Smooth muscle cell (in vitro differentiated cells): Measurements from ENCODE around the gene TTLL11. TPM values are rescaled to one million over a fixed set of nuclear protein-coding genes. Genes with fewer than 3 reads are reported as not detected.

Experiments used
- DNase-seq: peaks from one replicate; lab custom pipeline; 2025; ENCODE audit not compliant: unreplicated experiment; lab: John Stamatoyannopoulos, UW
- H2AFZ ChIP-seq: fragments of 200-600 bp; sonication (generic); 2 replicates; pipeline ENCODE4 v1.6.0; 2016; ENCODE audit warnings: antibody characterized with exemption, low read depth, mild to moderate bottlenecking
- H3F3A ChIP-seq: fragments of 200-600 bp; sonication (generic); 2 replicates; pipeline ENCODE4 v1.6.0; 2017; ENCODE audit warnings: antibody characterized with exemption, low read depth
- H3K27ac ChIP-seq: fragments of 200-600 bp; sonication (generic); 2 replicates; pipeline ENCODE4 v1.5.1; 2016; ENCODE audit warnings: low read depth, mild to moderate bottlenecking
- H3K27me3 ChIP-seq: fragments of 200-600 bp; sonication (generic); 2 replicates; pipeline ENCODE4 v1.6.1; 2016; ENCODE audit warnings: low read depth, mild to moderate bottlenecking
- H3K36me3 ChIP-seq: fragments of 200-600 bp; sonication (generic); 2 replicates; pipeline ENCODE4 v1.5.1; 2016; ENCODE audit warnings: low read depth
- H3K4me1 ChIP-seq: fragments of 200-600 bp; sonication (generic); 2 replicates; pipeline ENCODE4 v1.5.1; 2016; ENCODE audit warnings: low read depth
- H3K4me2 ChIP-seq: fragments of 200-600 bp; sonication (generic); 2 replicates; pipeline ENCODE4 v1.6.0; 2016; ENCODE audit warnings: mild to moderate bottlenecking
- H3K4me3 ChIP-seq: fragments of 200-600 bp; sonication (generic); 2 replicates; pipeline ENCODE4 v1.5.1; 2016; ENCODE audit warnings: mild to moderate bottlenecking
- H3K79me2 ChIP-seq: fragments of 200-600 bp; sonication (generic); 2 replicates; pipeline ENCODE4 v1.6.0; 2016; ENCODE audit warnings: low read depth, mild to moderate bottlenecking
- H3K9ac ChIP-seq: fragments of 200-600 bp; sonication (generic); 2 replicates; pipeline ENCODE4 v1.6.0; 2016; ENCODE audit warnings: low read depth
- H3K9me3 ChIP-seq: fragments of 200-600 bp; sonication (generic); replicated peaks from 2 replicates; pipeline ENCODE4 v1.5.1; 2016; ENCODE audit warnings: low read depth
- H4K20me1 ChIP-seq: fragments of 200-600 bp; sonication (generic); 2 replicates; pipeline ENCODE4 v1.6.0; 2016; ENCODE audit warnings: low read depth
- WGBS: methylation state at CpG from one replicate; pipeline ENCODE4 v1.1.7; 2016; ENCODE audit warnings: low lambda C conversion rate; 5-methylcytosine and 5-hydroxymethylcytosine counted together
- polyA plus RNA-seq: library from polyadenylated mRNA; unstranded; fragments of >200 nt; fragmentation: Nextera tagmentation; extraction: Ambion mirVana; gene quantifications from 2 replicates; pipeline ENCODE4 v1.2.1, GENCODE V29; 2016
- total RNA-seq: library from RNA; depleted of rRNA; stranded (reverse); fragments of >200 nt; gene quantifications from 2 replicates; pipeline ENCODE4 v1.2.3, GENCODE V29; 2014
- TF ChIP-seq, protein P1 (sequence below): fragments of 200-600 bp; sonication (generic); IDR thresholded peaks from 2 replicates; pipeline ENCODE4 v1.5.1; 2017; ENCODE audit warnings: borderline replicate concordance, mild to moderate bottlenecking, antibody characterized with exemption; ENCODE audit not compliant: insufficient read depth, poor library complexity, severe bottlenecking

Gene TTLL11
- total and polyA plus RNA-seq, 2 experiments from 2014 or later: 2.6 to 3.7 TPM

DNA sequence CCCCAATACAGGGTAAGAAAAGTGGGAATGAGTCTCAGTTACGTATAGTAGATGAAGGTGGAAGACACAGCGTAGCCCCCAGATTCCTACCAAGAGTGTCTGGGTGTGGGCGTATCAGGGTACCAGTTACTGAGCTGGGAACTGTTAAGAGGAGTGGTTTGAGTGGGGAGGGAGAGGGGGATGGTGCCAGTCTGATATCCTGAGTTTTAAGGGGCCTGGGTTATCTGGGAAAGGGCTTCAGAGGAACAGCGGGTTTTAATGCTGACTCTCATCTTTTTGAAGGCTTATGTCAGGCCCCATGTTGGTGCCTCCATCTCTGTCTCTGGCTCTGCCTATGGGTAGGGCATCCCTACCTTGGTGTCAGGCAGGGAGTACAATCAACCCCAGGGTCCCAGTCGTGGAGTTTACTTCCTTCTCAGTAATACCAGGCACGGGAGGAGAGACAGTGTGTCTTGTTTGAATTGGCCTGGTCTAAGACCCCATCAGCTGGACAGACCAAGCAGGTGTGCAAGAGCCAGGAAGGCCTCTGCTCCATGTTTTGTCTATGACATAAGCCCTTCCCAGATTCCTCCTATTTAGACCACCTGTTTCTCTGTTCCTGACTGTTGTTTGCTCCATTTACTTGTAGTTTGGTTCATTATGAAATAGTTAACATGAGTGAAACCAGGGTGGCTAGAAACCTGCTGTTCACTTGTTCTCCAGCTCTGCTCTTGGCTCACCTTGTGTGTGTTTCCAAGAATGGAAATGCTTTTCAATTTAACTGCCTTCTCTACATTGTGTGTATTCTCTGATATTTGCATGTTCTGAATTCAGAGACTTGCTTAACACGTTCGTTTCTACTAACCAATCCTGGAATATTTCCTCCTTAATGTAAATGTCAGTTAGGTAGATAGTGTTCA is 316.1 kb downstream of the TTLL11 start:
- Histone ChIP-seq H3F3A (no peaks in the 10 kb centered on the region), H3K4me1 (peaks cover 8% of the 10 kb centered on the region), H3K36me3 (peaks cover 10% of the 10 kb centered on the region), H3K79me2 (peaks cover 5% of the 10 kb centered on the region), H3K9me3 (no peaks in the 10 kb centered on the region), H4K20me1 (peaks cover 28% of the 10 kb centered on the region), H3K4me3 (no peak overlapping the region), H3K27me3 (no peaks in the 10 kb centered on the region), H3K4me2 (no peak overlapping the region), H3K9ac (no peak overlapping the region), H3K27ac (no peak overlapping the region), H2AFZ (no peak overlapping the region)
- TF ChIP-seq, protein P1, sequence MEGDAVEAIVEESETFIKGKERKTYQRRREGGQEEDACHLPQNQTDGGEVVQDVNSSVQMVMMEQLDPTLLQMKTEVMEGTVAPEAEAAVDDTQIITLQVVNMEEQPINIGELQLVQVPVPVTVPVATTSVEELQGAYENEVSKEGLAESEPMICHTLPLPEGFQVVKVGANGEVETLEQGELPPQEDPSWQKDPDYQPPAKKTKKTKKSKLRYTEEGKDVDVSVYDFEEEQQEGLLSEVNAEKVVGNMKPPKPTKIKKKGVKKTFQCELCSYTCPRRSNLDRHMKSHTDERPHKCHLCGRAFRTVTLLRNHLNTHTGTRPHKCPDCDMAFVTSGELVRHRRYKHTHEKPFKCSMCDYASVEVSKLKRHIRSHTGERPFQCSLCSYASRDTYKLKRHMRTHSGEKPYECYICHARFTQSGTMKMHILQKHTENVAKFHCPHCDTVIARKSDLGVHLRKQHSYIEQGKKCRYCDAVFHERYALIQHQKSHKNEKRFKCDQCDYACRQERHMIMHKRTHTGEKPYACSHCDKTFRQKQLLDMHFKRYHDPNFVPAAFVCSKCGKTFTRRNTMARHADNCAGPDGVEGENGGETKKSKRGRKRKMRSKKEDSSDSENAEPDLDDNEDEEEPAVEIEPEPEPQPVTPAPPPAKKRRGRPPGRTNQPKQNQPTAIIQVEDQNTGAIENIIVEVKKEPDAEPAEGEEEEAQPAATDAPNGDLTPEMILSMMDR: no peak
- WGBS: 96% methylated on average over 8 of the region's 8 CpGs
- DNase-seq: no peak

DNA sequence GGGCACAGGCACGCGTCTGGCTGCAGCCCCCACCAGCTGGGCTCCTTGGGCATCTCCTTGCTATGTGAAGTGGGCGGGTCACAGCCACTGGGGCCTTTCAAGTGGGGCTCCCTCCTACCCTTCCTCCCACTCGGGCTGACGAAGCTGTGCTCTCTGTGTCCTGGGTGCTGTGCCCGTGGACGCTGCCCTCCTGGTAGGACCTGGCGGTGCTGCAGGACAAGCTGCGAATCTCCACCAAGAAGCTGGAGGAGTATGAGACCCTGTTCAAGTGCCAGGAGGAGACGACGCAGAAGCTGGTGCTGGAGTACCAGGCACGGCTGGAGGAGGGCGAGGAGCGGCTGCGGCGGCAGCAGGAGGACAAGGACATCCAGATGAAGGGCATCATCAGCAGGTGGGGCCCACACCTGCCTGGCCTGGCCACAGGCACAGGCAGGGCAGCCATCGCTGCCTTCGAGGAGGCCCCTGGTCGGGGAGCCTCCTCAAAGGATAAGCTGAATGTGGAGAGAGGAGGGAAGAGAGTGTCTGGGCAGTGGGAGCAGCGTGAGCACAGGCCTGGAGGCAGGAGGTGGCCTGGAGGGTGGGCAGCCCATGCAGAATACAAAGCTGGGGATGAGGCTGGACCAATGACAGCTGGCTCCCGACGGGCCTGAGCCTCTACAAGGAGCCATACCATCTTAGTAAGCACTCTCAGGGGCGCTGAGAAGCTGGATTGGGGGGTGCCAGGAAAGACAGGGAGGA is 316.9 kb downstream of the TTLL11 start:
- DNase-seq: no peak
- H3K9ac ChIP-seq: no peak overlapping the region
- peaks cover 5% of the 10 kb centered on the region for H3K79me2 ChIP-seq
- TF ChIP-seq, protein P1: no peak
- peaks cover 28% of the 10 kb centered on the region for H4K20me1 ChIP-seq
- H3K9me3 ChIP-seq: no peaks in the 10 kb centered on the region
- no peak overlapping the region for H3K4me3 ChIP-seq
- 97% methylated on average over 23 of the region's 23 CpGs for WGBS
- H3K27me3 ChIP-seq: no peaks in the 10 kb centered on the region
- peaks cover 8% of the 10 kb centered on the region for H3K4me1 ChIP-seq
- H3F3A ChIP-seq: no peaks in the 10 kb centered on the region
- H2AFZ ChIP-seq: no peak overlapping the region
- H3K36me3 ChIP-seq: peaks cover 10% of the 10 kb centered on the region
- H3K4me2 ChIP-seq: no peak overlapping the region
- no peak overlapping the region for H3K27ac ChIP-seq

DNA sequence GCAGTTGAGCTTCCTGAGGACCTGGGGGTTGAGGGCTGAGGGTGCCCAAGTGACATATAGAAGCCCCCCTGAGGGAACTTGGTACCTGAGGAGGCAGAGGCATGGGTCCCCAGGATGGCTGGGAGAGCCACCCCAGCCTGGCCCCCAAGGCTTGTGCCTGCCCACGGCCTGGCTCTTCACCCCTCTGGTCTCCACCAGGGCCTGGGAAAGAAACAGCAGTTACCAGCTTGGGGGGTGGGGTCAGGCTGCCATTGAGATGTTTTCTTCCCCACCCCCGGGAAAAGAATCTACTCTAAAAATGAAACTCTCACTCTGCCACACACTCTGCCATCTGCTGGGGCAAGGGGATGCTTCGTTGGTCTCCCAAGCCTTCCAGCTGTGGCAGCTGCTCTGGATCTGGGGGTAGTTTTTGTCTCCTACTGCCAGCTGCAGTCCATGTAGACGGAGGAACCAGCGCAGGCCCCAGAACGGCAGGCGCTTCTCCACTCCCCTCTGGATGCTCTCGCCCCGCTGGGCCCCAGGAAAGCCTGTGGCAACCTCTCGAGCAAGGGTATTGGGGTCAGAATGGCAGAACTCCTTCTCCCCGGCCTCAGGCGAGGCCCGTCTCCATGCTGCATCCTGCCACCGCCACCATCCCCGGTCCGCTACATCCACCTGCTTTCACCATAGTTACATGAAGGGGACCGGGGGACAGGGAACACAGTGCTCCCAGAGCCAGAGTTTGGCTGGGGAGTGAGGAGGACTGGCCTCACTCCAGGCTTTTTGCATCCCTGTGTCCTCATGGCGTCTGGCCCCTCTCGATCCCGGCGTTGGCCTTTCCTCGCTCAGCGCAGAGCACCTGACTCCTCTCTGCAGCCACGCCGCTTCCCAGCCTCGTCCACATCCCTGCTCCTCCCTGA is 318.1 kb downstream of the TTLL11 start:
- H3K4me1 ChIP-seq: peaks cover 8% of the 10 kb centered on the region
- peaks cover 10% of the 10 kb centered on the region for H3K36me3 ChIP-seq
- no peak overlapping the region for H3K27ac ChIP-seq
- H3F3A ChIP-seq: no peaks in the 10 kb centered on the region
- no peaks in the 10 kb centered on the region for H3K9me3 ChIP-seq
- H3K4me3 ChIP-seq: no peak overlapping the region
- peaks cover 5% of the 10 kb centered on the region for H3K79me2 ChIP-seq
- no peak overlapping the region for H3K9ac ChIP-seq
- no peak overlapping the region for H3K4me2 ChIP-seq
- 97% methylated on average over 26 of the region's 26 CpGs for WGBS
- no peak for DNase-seq
- peaks cover 20% of the 10 kb centered on the region for H4K20me1 ChIP-seq
- no peaks in the 10 kb centered on the region for H3K27me3 ChIP-seq
- TF ChIP-seq, protein P1: no peak
- H2AFZ ChIP-seq: no peak overlapping the region
